SK-N-SH treated with all-trans-retinoic acid at 6 μM for 48 hours (cell line): Measurements from ENCODE around the gene FRMD5.

Experiments
- ARNTL ChIP-seq: fragments of 450-650 bp; formaldehyde crosslinking; IDR thresholded peaks from 2 replicates; pipeline ENCODE4 v1.5.0; 2020; ENCODE audit warnings: low read depth, mild to moderate bottlenecking, moderate library complexity, borderline replicate concordance
- OSR1 ChIP-seq: fragments of 250-450 bp; sonication (Bioruptor Pico); IDR thresholded peaks from 2 replicates; pipeline ENCODE4 v1.8.0; 2022; ENCODE audit warnings: moderate library complexity, mild to moderate bottlenecking, inconsistent platforms
- TCF4 ChIP-seq: fragments of 250-450 bp; sonication (Bioruptor Pico); IDR thresholded peaks from 2 replicates; pipeline ENCODE4 v1.8.0; 2021; ENCODE audit warnings: mild to moderate bottlenecking, moderate library complexity, borderline replicate concordance
- TF ChIP-seq, protein P1 (sequence below): fragments of 250-450 bp; sonication (Bioruptor Pico); IDR thresholded peaks from 2 replicates; pipeline ENCODE4 v1.8.0; 2021; ENCODE audit warnings: low read depth, mild to moderate bottlenecking, moderate library complexity, borderline replicate concordance

GRCh38 chr15:44144184-44144583 lies 50.9 kb downstream of the FRMD5 start:
- TF ChIP-seq OSR1 (no peak), ARNTL (no peak), TCF4 (CRISPR knock-in tag) (no peak)
- TF ChIP-seq, protein P1, sequence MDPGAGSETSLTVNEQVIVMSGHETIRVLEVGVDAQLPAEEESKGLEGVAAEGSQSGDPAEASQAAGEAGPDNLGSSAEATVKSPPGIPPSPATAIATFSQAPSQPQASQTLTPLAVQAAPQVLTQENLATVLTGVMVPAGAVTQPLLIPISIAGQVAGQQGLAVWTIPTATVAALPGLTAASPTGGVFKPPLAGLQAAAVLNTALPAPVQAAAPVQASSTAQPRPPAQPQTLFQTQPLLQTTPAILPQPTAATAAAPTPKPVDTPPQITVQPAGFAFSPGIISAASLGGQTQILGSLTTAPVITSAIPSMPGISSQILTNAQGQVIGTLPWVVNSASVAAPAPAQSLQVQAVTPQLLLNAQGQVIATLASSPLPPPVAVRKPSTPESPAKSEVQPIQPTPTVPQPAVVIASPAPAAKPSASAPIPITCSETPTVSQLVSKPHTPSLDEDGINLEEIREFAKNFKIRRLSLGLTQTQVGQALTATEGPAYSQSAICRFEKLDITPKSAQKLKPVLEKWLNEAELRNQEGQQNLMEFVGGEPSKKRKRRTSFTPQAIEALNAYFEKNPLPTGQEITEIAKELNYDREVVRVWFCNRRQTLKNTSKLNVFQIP (CRISPR knock-in tag): no peak
